ENCODE data around the gene CDA.

The CDA gene

DNA sequence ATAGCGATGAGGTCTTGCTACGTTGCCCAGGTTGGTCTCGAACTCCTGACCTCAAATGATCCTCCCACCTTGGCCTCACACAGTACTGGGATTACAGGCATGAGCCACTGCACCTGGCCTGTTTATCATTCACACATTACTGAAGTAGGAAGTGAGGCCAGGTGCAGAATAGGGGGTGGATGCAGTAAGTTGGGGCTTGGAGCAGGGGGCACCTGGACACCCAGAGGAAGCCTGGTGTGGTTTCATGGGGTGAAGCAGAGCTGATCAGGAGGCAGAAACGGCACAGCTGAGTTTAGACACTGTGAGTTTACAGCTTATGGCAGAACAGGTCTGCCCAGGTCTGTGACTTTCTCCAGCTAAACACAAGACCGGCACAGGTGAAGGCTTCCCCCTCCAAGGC is 4.9 kb downstream of the CDA start:
- TF ChIP-seq ZNF626 (tag by site-specific recombination; IDR thresholded peaks at IDR 0.05) (no peak), ZNF843 (tag by site-specific recombination; IDR thresholded peaks at IDR 0.05) (no peak), ZNF423 (tag by site-specific recombination; IDR thresholded peaks at IDR 0.05) (no peak), ZNF140 (tag by site-specific recombination; IDR thresholded peaks at IDR 0.05) (no peak), ZNF548 (tag by site-specific recombination; IDR thresholded peaks at IDR 0.05) (no peak), ZNF138 (tag by site-specific recombination; IDR thresholded peaks at IDR 0.05; ENCODE audit: borderline replicate concordance) (no peak), ZNF596 (tag by site-specific recombination; IDR thresholded peaks at IDR 0.05) (no peak), YY2 (tag by site-specific recombination; IDR thresholded peaks at IDR 0.05) (no peak), ZNF610 (tag by site-specific recombination; IDR thresholded peaks at IDR 0.05; ENCODE audit: borderline replicate concordance) (no peak), ZNF473 (tag by site-specific recombination; IDR thresholded peaks at IDR 0.05) (no peak)
- TF ChIP-seq, protein P1, sequence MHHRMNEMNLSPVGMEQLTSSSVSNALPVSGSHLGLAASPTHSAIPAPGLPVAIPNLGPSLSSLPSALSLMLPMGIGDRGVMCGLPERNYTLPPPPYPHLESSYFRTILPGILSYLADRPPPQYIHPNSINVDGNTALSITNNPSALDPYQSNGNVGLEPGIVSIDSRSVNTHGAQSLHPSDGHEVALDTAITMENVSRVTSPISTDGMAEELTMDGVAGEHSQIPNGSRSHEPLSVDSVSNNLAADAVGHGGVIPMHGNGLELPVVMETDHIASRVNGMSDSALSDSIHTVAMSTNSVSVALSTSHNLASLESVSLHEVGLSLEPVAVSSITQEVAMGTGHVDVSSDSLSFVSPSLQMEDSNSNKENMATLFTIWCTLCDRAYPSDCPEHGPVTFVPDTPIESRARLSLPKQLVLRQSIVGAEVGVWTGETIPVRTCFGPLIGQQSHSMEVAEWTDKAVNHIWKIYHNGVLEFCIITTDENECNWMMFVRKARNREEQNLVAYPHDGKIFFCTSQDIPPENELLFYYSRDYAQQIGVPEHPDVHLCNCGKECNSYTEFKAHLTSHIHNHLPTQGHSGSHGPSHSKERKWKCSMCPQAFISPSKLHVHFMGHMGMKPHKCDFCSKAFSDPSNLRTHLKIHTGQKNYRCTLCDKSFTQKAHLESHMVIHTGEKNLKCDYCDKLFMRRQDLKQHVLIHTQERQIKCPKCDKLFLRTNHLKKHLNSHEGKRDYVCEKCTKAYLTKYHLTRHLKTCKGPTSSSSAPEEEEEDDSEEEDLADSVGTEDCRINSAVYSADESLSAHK (tag by site-specific recombination; IDR thresholded peaks at IDR 0.05) = no peak
- TF ChIP-seq, protein P2, sequence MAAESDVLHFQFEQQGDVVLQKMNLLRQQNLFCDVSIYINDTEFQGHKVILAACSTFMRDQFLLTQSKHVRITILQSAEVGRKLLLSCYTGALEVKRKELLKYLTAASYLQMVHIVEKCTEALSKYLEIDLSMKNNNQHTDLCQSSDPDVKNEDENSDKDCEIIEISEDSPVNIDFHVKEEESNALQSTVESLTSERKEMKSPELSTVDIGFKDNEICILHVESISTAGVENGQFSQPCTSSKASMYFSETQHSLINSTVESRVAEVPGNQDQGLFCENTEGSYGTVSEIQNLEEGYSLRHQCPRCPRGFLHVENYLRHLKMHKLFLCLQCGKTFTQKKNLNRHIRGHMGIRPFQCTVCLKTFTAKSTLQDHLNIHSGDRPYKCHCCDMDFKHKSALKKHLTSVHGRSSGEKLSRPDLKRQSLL (tag by site-specific recombination; IDR thresholded peaks at IDR 0.05) = no peak
- TF ChIP-seq, protein P3, sequence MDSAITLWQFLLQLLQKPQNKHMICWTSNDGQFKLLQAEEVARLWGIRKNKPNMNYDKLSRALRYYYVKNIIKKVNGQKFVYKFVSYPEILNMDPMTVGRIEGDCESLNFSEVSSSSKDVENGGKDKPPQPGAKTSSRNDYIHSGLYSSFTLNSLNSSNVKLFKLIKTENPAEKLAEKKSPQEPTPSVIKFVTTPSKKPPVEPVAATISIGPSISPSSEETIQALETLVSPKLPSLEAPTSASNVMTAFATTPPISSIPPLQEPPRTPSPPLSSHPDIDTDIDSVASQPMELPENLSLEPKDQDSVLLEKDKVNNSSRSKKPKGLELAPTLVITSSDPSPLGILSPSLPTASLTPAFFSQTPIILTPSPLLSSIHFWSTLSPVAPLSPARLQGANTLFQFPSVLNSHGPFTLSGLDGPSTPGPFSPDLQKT (IDR thresholded peaks at IDR 0.05; ENCODE audit: borderline replicate concordance, low read depth, low read length) = no peak
- TF ChIP-seq, protein P4, sequence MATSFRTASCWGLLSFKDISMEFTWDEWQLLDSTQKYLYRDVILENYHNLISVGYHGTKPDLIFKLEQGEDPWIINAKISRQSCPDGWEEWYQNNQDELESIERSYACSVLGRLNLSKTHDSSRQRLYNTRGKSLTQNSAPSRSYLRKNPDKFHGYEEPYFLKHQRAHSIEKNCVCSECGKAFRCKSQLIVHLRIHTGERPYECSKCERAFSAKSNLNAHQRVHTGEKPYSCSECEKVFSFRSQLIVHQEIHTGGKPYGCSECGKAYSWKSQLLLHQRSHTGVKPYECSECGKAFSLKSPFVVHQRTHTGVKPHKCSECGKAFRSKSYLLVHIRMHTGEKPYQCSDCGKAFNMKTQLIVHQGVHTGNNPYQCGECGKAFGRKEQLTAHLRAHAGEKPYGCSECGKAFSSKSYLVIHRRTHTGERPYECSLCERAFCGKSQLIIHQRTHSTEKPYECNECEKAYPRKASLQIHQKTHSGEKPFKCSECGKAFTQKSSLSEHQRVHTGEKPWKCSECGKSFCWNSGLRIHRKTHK (tag by site-specific recombination; IDR thresholded peaks at IDR 0.05) = no peak
- TF ChIP-seq, protein P5, sequence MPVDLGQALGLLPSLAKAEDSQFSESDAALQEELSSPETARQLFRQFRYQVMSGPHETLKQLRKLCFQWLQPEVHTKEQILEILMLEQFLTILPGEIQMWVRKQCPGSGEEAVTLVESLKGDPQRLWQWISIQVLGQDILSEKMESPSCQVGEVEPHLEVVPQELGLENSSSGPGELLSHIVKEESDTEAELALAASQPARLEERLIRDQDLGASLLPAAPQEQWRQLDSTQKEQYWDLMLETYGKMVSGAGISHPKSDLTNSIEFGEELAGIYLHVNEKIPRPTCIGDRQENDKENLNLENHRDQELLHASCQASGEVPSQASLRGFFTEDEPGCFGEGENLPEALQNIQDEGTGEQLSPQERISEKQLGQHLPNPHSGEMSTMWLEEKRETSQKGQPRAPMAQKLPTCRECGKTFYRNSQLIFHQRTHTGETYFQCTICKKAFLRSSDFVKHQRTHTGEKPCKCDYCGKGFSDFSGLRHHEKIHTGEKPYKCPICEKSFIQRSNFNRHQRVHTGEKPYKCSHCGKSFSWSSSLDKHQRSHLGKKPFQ (tag by site-specific recombination; IDR thresholded peaks at IDR 0.05) = no peak
- TF ChIP-seq, protein P6, sequence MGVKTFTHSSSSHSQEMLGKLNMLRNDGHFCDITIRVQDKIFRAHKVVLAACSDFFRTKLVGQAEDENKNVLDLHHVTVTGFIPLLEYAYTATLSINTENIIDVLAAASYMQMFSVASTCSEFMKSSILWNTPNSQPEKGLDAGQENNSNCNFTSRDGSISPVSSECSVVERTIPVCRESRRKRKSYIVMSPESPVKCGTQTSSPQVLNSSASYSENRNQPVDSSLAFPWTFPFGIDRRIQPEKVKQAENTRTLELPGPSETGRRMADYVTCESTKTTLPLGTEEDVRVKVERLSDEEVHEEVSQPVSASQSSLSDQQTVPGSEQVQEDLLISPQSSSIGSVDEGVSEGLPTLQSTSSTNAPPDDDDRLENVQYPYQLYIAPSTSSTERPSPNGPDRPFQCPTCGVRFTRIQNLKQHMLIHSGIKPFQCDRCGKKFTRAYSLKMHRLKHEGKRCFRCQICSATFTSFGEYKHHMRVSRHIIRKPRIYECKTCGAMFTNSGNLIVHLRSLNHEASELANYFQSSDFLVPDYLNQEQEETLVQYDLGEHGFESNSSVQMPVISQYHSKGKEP (tag by site-specific recombination; IDR thresholded peaks at IDR 0.05) = no peak
- TF ChIP-seq, protein P7, sequence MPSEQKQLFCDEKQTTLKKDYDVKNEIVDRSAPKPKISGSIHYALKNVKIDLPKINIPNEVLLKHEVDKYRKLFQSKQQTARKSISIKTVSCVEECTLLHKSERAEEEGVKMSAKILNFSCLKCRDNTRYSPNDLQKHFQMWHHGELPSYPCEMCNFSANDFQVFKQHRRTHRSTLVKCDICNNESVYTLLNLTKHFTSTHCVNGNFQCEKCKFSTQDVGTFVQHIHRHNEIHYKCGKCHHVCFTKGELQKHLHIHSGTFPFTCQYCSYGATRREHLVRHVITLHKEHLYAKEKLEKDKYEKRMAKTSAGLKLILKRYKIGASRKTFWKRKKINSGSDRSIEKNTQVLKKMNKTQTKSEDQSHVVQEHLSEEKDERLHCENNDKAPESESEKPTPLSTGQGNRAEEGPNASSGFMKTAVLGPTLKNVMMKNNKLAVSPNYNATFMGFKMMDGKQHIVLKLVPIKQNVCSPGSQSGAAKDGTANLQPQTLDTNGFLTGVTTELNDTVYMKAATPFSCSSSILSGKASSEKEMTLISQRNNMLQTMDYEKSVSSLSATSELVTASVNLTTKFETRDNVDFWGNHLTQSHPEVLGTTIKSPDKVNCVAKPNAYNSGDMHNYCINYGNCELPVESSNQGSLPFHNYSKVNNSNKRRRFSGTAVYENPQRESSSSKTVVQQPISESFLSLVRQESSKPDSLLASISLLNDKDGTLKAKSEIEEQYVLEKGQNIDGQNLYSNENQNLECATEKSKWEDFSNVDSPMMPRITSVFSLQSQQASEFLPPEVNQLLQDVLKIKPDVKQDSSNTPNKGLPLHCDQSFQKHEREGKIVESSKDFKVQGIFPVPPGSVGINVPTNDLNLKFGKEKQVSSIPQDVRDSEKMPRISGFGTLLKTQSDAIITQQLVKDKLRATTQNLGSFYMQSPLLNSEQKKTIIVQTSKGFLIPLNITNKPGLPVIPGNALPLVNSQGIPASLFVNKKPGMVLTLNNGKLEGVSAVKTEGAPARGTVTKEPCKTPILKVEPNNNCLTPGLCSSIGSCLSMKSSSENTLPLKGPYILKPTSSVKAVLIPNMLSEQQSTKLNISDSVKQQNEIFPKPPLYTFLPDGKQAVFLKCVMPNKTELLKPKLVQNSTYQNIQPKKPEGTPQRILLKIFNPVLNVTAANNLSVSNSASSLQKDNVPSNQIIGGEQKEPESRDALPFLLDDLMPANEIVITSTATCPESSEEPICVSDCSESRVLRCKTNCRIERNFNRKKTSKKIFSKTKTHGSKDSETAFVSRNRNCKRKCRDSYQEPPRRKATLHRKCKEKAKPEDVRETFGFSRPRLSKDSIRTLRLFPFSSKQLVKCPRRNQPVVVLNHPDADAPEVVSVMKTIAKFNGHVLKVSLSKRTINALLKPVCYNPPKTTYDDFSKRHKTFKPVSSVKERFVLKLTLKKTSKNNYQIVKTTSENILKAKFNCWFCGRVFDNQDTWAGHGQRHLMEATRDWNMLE (tag by site-specific recombination; conservative IDR thresholded peaks at IDR 0.05; ENCODE audit: low read depth) = no peak
- Histone ChIP-seq H3K9me3 (ENCODE audit: control insufficient read depth, insufficient read depth, low read depth, low read length) (no peaks in the 10 kb centered on the region), H3K36me3 (ENCODE audit: control insufficient read depth in 2 of 2, insufficient read depth in 1 of 2, low read length in 2 of 2) (no peaks in the 10 kb centered on the region), H3K4me1 (ENCODE audit: control insufficient read depth, insufficient read depth, low read length) (peaks cover 3% of the 10 kb centered on the region; the same call in 1 of the 2 replicates), H3K27ac (ENCODE audit: extremely low read depth, low read depth, low read length) (no peak overlapping the region), H3K4me3 (ENCODE audit: low read depth, low read length) (no peak overlapping the region)
- POLR2A ChIA-PET = no interaction called here
- CTCF ChIA-PET = interaction anchor here (0.6 to 2.7 kb wide), 4 partner anchors 19 to 72 kb away, joined by 3 to 13 read pairs (median 4); no protein-coding TSS in a partner anchor

All from HEK293 (cell line).